GM19467 (cell line): ENCODE data around the gene NAMPT.

ENCODE experiments used
- ATAC-seq: cut with Tn5 transposase; IDR thresholded peaks from one replicate; pipeline ENCODE4 v1.9.1; 2021; ENCODE audit warnings: mild to moderate bottlenecking, moderate library complexity; ENCODE audit not compliant: unreplicated experiment

The NAMPT gene

DNA sequence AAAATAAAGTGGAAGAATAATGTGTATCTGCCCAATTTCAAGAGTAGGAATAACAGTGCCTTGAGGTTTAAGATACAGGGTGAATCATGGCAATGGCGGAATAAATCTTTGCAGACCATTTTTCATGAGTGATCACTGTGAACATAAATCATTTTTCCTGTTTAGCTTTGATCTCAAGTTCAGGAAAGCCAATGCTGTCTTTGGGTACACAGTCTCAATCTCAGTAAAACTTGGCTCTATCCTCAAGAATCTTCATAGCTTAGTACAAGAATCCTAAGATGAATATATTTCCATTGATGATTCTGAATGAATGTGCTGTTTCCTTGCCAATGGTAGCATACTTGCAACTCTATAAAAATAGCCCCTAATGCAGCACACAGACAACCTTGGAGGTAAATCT, 6.8 kb downstream of the NAMPT start:
- no peak for ATAC-seq

GRCh38 chr7:106276513-106276912, 8.3 kb downstream of the NAMPT start:
- no peak for ATAC-seq

GRCh38 chr7:106273009-106273668, 11.6 kb downstream of the NAMPT start:
- ATAC-seq, result no peak

GRCh38 chr7:106270122-106270977, 14.4 kb downstream of the NAMPT start:
- ATAC-seq, result no peak

DNA sequence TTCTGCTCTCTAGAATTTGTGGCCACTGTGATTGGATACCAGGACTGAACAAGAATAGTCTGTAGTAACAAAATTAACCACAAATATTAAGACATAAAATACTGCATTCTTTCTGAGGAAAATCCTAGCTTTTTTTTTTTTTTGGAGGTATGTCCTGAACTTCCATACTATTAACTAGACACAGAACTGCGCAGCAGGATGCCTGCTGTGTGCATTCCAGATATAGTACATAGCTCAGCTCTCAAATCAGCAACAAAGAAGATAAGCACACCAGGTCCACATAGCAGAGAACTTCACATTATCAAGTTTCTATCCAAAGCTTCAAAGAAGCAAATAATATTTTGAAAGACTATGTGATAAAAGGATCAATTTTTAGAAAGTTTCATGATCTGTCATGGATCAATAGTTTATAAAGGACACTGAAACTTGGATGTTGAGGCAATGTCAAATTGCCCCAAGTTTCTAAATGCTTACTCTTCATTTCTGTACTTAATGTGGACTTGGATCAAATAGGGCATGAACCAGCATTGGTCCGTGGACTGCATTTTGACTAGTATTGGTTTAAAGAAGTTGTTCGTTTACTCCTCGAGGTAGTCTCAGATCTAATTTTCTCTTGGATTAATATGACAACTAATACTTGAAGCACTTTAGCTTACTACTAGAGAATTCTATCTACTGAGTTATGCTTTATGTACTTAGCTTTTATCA, 15.4 kb downstream of the NAMPT start:
- no peak for ATAC-seq

DNA sequence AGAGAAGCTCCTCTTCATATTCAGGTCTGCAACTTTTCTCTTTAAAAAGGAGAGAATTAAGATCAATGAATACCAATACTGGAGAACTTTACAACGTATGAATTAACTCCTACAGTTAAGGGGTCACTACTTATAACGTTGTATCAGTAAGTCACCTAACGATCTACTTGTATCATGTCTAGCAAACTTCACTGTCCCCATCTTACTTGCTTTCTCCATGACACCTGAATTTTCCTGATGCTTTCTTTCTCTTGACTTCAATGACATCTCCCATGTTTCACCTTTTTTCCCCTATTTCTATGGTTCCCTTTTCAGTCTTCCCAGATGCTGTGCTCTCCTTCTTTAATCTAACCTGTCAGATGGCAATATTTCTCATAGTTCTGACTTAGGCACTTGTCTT, 19.6 kb downstream of the NAMPT start:
- no peak for ATAC-seq

DNA sequence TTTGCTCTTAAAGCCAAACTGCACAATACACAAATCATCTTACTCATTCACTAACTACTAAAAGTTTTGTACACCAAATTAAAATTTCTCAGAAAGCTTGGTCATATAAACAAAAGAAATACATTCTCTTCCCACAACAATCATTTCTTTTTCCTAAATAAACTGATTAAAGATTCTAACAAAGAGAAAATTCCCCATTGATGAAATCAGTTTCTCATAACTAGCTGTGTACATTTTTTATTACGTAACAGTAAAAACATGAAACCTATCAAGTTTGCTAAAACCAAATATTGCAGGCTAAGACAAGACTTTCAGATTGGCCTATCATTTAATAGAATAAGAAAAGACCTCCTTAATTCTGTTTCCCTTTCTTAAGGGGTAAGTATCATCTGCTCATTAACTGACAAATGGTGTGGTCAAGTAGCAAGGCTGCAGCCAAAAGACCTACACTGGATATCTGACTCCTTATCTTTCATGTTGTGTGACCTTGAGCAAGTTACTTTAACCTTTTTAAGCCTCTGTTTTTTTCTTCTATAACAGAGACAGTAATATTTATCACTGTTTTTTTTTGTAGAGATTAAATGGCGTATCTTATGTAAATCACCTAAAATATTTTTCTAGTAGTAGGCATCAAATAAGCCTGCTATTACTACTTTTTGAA, 22.4 kb downstream of the NAMPT start:
- no peak for ATAC-seq

- ATAC-seq, result peak; percentile 66
Measured at GRCh38 chr7:106260136-106260561, 24.6 kb downstream of the NAMPT start.

- ATAC-seq, result no peak
Measured at GRCh38 chr7:106258789-106259188, 26.0 kb downstream of the NAMPT start.

GRCh38 chr7:106257752-106258151, 27.0 kb downstream of the NAMPT start:
- ATAC-seq, result no peak

DNA sequence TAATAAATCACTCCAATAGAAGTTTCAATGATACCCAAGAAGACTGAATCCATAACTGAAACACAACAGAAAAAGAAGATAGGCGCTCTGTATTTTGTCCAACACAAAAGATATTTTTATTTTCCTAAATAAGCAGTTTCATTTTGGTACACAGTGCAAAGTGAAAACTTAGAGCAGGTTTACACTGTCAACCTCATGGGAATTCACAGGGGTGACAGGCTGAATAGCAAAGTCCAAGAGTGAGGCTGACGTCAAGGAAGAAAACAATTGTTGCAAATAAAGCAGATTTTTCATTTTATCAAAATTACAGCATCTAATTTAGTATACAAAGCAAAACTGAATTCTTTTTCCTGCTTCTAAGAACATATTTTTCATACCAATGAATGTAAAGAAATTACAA, 28.6 kb downstream of the NAMPT start:
- no peak for ATAC-seq

DNA sequence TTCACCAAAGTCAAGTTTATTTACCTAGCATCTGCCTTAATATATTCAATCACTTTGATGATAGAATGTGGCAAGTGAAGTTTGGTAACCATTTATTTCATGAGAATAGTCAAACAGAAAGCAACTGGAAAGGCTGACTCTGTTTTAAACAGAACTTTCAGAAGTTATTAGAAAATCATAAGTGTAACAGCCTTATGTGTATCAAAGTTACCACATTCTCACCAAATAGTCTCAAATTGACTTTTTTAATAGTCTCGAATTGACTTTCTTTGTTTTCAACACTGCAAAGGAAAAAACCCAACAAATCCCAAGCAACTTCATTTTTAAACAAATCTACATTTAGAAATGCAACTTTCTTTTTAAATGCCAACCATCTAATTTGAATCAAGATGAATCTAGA, 29.5 kb downstream of the NAMPT start:
- no peak for ATAC-seq

GRCh38 chr7:106254525-106255116, 30.2 kb downstream of the NAMPT start:
- no peak for ATAC-seq

- no peak for ATAC-seq
Measured at GRCh38 chr7:106252568-106252967, 32.2 kb downstream of the NAMPT start.

GRCh38 chr7:106249488-106249887, 35.3 kb downstream of the NAMPT start:
- ATAC-seq, result no peak

GRCh38 chr7:106248600-106248999, 36.2 kb downstream of the NAMPT start:
- ATAC-seq, result no peak

DNA sequence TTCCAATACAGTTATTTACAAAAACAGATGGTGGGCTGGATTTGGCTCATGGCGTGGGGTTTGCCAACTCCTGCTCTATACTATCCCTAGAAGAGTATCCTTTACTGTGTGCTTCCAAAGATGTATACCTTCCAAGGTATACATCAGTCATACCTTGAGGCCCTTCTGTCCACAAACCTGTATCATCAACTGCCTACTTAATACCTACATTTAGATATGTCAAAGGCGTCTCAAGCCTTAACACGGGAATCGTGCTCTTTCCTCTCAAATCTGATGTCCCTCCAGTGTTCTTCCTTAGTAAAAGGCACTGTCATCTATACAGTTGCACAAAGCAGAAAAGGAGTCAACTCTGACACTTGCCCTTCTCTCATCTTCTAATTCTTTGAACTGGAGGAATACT, 36.9 kb downstream of the NAMPT start:
- no peak for ATAC-seq

GRCh38 chr7:106246902-106247711, 37.7 kb downstream of the NAMPT start:
- ATAC-seq, result no peak

GRCh38 chr7:106243893-106244292, 40.9 kb downstream of the NAMPT start:
- ATAC-seq, result no peak

GRCh38 chr7:106239406-106239805, 45.4 kb downstream of the NAMPT start:
- ATAC-seq, result no peak
